ENCODE measurements around the gene PEX10.
"Not testable (repeated sequence)": the region's sequence is repeated elsewhere in the genome, so short reads cannot be mapped to it uniquely, and the experiment has no call there.

The PEX10 gene

DNA sequence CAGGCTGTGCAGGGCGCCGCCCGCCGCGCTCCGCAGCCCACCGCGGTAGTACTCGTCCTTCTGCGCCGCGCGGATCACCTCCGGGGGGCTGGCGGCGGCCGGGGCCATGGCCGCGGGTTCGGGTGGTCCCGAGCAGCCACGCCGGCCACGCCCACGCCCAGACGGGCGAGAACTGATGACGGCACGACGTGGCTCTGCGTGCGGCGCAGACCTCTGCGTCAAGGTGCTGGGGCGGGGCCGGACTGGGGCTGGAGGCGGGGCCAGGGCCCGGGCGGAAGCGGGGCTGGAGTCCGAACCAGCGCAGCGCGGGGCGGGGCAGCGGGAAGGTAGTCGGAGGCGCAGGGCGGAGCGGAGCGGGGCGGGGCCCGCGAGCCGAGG, at the start of gene PEX10:
Gene PEX10, minus strand, starts transcription at position 170 of the 378 bp plus-strand sequence. Its CDS starts 62 bp downstream, at position 108.
- peak; percentile 99 for DNase-seq

DNA sequence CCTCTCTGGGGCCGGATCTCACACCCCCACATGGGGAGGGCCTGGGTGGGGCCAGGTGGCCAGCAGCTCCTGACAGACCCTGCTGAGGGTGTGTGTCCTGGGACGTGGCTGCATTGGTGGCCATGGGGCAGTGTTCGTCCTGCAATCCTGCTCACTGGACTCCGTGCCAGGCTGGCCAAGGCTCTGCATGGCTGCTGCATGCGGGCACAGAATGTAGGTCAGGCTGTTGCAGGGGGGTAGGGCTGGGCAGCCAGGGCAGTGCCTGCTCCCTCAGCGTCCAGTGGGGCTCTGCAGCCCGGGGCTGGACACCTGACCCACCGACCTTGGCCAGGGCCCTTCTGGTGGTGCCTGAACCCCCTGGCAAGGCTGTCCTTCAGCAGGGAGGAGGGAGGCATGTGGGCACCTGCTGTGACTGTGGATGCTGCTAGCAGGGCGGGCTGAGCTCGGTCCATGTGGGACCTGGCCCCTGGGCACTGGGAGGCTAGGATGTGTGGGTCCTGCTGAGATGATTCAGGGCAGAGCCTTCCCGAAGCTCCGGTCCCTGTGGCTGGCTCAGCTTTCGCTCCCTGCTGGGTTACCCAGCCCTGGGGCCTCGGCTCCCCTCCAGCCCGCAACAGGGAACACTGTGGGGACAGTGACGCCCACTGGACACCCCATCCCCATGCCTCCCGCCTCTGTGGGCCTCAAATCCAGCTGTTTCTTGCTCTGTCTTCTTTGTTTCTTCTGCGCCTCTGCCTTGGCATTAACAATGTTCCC, 48.8 kb upstream of the PEX10 start:
- DNase-seq = no peak

DNA sequence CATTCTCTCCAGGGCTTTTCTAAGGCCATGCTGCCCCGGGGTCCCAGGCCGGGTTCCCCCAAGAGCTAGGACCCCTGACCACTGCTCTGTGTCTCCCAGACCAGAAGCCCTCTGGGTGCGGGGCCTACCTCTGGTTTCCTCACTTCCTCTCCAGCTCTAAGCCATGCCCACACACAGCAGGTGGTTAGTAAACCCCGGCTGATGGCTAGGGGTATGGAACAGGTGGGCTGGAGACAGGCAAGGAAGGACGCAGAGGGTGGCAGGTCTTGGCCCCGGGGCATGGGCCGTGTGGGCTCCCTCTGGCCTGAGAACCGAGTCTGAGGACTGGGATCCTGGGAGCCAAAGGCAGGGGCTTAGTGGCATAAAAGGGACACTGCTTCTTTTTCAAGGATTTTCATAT, 47.8 kb upstream of the PEX10 start:
- DNase-seq = no peak

DNA sequence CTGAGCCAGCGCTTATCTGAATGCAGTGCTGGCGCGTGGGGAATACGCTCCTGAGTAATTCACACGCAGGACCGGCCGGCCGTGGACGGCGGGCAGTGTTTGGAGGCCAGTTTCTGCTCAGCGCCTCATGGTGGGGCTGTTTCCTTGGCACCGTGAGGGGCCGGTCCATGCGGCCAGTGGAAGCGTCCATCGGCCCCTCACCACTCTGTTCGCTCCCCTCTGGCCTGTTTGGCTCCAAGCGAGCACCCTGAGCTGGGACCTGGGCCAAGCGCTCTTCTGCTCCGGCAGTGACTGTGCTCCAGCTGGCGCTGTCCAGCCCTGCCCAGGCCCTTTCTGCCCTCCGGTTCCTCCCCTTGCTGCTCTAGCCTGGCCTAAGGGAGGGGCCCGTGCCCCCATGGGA, 47.4 kb upstream of the PEX10 start:
- DNase-seq = no peak

DNA sequence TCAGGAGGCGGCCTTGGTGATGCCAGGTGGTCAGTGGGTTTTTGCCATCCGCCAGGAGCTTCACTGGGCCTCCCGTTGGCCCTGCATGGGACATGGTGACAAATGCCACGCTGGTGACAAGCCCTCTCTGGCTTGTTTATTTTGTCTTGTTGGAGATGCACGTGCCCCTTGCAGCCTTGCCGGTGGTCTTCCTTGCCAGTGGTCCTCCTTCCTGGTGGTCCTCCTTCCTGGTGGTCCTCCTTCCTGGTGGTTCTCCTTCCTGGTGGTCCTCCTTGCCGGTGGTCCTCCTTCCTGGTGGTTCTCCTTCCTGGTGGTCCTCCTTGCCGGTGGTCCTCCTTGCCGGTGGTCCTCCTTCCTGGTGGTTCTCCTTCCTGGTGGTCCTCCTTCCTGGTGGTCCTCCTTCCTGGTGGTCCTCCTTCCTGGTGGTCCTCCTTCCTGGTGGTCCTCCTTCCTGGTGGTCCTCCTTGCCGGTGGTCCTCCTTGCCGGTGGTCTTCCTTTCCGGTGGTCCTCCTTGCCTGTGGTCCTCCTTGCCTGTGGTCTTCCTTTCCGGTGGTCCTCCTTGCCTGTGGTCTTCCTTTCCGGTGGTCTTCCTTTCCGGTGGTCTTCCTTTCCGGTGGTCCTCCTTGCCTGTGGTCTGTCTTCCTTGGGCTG, 46.9 kb upstream of the PEX10 start:
- not testable (repeated sequence) for DNase-seq

DNA sequence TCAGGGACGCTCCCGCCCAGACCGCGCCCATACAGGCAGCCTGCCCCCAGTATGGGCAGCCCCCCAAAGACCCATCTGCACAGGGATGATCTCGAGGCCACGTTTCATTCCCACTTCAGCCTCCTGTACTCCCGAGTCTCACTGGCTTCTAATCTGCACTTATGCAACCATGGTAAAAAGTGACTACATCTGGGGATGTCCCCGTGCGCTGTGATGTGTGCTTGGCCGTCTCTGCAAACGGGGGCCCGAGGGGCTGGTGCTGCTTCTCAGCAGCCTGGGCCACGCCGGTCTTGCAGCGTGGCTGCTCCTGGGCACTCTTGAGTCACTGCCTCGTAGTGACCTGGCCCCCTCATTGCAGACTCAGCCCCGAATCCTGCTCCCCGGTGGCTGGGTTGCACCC, 46.3 kb upstream of the PEX10 start:
- DNase-seq = no peak

DNA sequence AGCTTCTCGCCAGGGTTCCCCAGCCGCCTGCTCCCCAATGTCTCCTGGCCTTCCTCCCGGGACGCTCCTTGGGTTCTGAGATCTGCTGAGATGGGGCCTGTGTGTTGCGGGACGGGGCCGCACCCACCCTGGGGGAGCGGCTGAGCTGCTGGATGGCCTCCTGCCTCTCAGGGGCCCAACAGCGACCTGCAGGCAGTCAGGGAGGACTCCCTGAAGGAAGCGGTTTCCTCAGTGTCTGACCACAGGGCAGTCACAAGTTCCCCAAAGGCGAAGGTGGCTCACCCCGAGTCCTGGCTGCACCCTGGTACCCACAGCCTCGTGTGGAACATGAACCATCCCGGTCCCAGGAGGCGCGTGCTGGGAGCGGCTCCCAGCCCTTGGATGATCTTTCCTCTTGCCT, 45.1 kb upstream of the PEX10 start:
- DNase-seq = no peak

DNA sequence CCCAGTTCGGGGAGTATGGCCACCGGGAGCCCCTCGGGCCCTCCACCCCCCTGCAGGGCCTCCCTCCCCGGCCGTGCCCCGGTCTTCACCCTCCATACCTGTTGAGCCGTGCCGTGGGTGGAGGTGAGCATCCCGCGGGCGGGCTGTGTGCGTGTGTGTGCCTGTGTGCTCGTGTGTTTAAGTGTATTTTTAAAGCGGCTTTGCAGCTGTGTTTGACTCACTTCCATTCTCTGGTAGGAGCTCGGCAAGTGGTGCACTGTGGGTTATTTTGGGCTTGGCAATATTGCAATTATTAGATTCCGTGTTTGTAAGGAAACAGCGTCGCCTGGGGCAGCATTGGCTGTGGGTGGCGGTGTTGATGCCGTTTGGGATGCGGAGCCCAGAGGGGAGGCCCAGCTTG, 43.4 kb upstream of the PEX10 start:
- DNase-seq = no peak

DNA sequence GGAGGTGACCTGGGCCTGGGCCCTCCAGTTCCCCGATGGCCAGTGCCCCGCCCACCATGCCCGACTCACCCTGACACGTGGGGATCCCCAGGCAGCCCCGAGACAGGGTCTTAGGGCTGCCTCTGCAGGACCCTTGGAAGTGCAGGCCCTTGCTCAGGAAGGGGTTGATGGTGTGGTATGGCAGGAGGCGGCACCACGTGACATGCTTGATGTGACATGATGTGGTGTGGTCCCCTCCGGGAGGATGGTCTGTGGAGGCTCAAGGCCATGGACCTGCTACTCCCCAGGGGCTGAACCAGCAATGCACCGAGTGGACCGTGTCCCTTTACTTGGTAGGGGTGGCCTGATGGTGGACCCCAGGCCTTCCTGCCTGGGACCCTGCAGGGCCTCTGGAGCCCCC, 41.9 kb upstream of the PEX10 start:
- no peak for DNase-seq

DNA sequence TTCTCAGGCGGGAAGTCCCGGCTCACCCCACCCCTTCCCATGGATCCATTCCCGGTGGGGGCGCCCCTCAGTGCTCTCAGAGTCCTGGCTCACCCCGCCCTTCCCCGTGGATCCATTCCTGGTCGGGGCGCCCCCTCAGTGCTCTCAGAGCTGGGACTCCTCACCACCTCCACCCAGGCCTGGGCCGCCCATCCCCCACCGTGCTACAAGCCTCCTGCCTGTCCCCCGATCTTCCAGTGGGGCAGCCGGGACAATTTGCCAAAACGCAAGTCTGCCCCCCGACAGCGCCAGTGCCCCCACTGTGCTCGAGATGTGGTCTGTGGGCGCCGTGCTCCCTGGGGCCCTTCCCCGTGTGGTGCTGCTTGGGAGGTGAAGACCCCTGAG, 40.6 kb upstream of the PEX10 start:
- DNase-seq = no peak

DNA sequence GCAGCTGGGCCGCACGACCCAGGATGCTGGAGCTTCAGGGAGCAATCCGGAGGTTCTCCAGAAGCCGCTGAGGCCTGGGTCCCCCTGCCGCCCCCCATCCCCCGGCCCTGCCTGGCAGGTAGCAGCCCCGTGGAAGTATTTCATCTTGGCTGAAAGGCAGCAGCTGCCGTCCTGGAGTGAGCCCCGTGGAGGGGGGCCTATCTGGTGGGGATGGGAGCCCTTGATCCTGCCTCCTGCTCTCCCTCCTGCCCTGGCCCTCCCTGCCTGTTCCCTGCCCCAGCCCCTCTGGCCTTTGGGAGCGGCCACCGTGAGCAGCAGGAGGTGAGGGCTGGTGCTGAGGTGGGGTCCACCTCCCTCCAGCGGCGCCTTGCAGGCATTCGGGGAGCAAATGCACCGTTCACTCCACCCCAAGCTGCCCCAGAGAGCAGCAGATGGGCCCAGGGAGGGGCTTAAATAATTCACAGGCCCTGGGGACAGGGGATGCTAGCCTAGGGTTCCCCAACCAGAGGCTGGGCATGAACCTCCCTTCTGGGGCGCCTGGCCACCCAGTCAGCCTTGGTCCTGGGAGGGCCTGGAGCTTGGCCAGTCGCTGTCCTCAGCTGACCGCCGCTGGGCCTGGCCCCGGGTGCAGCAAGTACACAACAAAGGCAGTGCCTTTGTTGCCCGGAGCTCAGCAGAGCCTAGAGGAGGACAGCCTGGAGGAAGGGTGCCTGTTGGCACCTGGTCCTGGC, 40.0 kb upstream of the PEX10 start:
- no peak for DNase-seq

DNA sequence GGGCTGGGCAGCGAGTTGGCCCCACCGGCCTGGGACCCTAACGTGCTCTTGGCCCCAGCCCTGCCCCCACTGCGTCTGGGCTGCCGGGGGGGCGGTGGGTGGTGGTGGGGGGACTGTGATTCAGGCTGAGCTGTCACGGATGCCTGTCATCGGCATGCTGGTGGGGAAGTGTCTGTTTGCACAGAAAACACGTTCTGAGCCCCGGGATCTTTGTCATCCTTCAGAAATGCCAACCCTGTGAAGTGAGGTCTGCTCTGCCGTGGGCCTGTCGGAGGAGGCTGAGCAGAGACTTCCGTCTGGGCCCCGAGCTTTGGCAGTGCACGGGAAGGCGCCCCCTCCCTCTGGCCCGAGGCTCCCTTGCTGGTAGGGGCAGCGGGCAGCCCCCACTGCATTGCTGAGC, 39.4 kb upstream of the PEX10 start:
- no peak for DNase-seq

DNA sequence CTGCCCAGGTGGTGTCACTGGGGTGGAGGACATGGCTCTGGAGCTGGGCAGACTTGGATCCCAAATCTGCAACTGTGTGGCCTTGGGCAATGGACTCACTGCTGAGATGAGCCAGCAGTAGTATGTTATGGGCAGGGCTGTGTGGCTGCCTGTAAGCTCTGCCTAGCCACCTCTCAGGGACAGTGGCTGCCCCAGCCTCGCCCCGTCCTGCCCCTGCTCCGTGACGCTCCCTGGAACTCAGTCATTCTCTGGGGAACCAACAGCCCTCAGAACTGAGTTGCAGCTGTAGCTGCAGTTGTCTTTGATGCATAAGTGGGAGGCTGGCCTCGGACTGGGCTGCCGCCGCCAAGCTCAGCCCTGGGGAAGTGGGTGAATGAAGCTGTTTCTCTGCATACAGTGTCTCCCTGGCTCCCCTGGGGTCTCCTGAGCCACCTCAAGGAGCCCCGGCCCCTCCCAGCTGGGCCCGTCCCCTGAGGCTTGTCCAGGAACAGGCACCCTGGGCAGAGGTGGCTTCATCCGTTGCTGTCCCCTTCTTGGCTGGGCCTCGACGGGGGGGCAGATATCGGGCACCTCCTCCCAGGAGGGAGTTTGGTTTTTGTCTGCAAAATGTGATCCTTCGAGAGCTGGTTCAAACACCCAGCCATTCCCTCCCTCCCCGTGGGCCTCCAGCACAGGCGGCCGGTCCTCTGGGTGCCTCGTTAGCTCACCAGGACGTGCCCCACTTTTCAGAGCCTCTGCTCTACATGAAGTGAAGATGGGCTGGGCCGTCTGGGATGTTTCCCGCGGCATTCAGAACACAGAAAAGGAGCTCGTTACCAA, 37.5 kb upstream of the PEX10 start:
- DNase-seq = no peak

DNA sequence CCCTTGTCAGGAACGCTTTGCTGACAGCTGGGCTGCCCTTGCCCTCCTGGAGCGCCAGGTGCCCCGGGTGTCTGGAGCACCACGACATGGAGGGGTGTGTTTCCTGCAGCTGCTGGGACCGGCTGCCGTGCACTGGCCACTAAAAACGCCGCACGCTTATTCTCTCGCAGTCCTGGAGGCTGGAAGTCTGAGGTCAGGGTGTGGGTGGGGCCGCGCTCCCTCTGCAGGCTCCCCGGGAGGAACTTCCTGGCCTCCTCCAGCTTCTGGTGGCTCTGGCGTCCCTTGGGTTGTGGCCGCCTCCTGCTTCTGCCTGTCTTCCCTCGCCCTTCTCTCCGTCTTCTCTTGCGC, 35.7 kb upstream of the PEX10 start:
- no peak for DNase-seq

DNA sequence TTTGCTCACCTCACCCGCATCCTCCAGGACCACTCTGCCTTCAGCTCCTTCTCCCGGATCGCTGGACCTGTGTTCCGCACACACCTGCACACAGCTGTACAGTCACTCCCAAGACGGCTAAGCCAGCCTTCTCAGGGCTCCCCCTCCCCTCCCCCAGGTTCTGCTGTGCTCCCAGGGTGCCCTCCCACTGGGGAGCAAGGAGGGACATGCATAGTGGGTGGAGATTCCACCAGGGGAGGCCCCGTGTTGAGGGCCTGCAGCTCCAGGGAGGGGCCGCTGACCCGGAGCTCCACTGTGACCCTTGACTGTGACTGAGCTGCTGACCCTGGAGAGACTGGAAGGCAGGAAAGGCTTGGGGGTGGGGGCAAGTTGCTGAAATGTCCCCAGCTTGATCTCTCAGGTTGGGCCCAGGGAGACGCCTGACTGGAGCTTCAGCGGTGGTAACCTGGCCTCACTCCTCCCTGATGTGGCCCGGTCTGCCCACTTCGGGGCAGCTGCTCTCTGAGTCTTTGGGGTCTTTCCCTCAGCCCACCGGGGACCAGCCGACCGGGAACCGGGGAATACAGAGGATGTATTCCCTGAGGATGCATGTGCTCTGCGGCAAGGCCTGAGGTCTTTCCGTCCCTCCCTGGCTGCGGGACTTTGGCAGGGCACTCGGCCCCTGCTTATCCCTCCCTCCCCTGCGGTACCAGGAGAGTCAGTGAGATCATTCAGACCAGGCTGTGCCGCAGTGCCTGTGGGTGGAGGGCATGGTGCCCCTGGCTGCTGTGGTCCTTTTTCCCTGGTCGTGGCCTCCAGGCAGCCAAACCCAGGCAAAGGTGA, 35.1 kb upstream of the PEX10 start:
- DNase-seq = no peak

DNA sequence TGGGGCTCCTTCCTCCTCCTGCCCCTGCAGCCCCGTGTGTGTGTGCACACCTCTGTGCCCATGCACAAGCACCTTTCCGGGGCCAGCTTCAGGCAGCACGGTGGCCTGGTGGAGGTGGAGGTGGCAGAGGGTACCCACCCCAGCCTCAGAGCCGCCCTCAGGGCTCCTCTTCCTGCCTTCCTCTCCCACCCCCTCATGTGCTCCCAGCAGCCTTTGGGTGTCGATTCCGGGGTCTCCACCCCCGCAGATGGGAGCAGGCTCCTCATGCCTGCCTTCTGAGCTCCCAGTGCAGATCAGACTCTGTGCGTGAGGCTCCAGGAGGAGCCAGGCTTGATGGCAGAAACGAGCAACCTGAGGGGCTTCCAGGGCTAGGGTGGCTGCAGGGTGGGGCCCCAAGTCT, 34.5 kb upstream of the PEX10 start:
- no peak for DNase-seq

DNA sequence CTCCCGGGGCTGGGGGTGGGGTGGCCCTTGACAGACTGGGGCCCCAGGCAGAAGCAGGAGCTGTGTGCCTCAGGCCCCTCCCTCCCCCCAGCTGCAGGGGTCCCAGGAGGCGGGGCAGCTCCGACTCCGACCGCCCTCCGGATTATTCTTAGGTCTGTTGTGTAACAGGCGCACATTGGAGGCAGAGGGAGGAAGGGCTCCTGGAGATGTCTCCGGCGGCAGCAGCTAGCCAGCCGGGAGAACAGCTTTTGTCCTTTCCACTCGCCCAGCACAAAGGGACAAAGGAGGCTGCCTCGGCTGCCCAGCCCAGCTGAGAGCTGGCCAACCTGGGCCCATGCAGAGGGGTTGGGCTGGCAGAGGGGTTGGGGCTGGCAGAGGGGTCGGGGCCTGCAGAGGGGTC, 34.0 kb upstream of the PEX10 start:
- DNase-seq = no peak

DNA sequence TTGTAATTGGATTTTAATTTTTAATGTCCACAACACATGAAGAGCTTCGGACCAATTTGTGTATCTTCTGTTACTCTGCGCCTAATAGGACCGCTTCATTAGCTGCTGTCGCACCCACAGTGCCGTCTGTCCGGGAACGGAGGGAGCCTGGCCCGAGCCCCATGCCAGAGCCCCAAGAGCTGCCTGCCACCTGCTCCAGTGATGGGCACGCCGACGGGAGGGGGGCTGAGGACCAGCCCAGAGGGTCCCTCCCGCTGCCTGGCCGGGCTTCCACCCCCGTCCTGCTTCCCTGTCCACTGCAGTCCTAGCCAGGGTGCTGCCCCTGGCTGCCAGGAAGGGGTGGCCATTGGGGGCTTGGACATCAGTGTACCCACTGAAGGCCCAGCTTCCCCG, 33.5 kb upstream of the PEX10 start:
- no peak for DNase-seq

DNA sequence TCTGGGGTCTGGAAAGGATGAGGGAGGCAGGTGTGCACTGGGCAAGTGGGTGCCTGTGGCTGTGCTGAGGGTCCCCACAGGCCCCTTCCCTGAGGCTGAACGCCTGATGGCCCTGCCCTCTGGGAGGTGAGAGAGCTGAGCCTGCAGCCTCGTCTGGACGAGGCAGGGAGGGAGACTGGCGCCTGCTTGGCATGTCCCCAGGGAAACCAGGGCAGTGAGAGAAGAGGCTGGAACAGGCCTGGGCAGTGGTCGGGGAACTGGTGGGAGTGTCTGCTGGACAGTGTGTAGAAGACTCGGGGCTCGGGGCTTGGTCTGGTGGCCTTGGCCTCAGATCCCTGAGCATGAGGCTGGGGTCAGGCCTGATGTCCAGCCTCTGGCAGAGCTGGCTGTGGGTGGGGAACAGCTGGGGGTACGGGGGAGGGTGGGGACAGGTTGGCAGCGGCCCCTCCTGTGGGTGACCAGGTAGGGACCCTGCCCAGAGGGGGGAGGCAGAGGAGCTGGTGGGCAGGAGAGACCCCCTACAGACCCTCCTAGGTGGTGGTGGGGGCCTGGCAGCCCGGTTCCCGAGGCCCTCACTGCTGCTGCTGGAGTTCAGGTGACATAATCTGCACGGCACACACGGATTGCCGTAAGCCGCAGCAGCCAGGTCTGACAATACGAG, 32.9 kb upstream of the PEX10 start:
- no peak for DNase-seq

DNA sequence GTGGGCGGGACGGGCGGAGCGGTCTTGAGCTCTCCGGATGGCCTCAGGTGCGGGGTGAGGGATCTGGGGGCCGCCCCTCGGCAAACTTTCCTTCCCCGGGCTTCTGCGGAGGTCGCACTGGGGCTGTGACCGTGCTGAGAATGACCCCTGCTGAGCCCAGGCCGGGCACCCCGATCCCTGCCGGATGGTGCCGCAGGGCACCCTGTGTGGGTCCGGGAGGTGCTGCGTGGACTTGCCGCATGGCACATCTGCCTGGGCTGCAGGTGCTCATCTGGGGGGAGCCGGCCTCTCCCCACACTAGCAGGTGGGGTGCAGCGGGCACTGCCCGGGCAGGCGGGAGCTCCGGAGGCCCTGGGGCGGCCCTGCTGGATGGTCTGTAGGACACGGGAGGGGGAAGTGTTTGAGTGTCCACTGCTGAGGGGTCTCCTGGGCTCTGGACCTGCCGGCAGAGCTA, 31.8 kb upstream of the PEX10 start:
- no peak for DNase-seq

DNA sequence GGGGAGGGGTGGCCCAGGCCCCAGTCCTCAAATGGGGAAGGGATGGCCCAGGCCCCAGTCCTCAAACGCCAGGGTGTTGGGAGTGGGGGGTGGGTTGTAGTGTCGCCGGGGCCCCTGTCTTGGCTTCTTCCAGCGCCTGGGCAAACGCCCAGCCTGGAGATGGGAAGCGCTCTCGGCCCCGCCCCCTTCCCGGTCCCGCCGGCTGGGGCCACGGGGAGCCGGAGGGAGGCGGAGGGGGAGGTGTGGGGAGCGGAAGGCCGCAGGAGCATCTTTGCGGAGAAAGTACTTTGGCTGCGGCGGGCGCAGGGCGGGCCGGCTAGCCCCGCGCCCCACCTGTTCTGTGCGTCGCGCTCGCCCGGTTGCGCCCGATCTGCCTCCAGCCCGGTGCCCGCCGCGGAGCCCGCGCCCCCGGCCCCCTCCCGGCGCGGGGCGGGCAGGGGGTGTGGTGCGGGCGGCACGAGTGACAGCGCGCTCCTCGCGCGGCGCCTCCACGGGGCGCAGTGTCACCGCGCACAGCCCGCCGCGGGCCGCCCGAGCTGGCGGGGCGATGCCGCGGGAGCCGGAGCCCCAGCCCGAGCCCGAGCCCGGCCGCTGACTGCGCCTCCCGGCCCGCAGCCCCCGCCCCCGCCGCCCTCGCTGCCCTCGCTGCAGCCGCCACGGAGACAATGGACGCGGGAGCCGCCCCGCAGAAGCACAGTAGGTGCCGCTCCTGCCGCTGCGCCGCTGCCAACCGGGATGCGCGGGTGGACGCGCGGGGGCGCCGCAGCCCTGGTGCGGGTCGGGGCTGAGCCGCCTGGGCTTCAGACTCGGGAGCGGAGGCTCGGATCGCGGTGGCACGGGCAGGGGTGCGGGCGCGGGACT, 31.1 kb upstream of the PEX10 start:
- DNase-seq = peak; percentile 42
